Measurements from ENCODE around the gene IL18R1. TPM values are rescaled to one million over a fixed set of nuclear protein-coding genes. Genes with fewer than 3 reads are reported as not detected.
A peak's percentile ranks its signal among the peaks of the same experiment; 100 is the strongest.

IL18R1 gene, protein sequence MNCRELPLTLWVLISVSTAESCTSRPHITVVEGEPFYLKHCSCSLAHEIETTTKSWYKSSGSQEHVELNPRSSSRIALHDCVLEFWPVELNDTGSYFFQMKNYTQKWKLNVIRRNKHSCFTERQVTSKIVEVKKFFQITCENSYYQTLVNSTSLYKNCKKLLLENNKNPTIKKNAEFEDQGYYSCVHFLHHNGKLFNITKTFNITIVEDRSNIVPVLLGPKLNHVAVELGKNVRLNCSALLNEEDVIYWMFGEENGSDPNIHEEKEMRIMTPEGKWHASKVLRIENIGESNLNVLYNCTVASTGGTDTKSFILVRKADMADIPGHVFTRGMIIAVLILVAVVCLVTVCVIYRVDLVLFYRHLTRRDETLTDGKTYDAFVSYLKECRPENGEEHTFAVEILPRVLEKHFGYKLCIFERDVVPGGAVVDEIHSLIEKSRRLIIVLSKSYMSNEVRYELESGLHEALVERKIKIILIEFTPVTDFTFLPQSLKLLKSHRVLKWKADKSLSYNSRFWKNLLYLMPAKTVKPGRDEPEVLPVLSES
- total RNA-seq = 0.98 TPM
- polyA plus RNA-seq (ENCODE audit: insufficient read depth in 1 of 8, insufficient read length in 8 of 8, low replicate concordance in 1 of 8) = 1 to 10 TPM in 2 of 8 donors, under 1 TPM in 6; 0.30 to 1.1 (median 0.50) TPM
- long read RNA-seq, donor 1 = 0 reads
- long read RNA-seq, donor 2 = 0 reads
- long read RNA-seq, donor 3 = 0 reads
- long read RNA-seq, donor 4 = 0 reads
- long read RNA-seq, donor 5 = 0 reads
- long read RNA-seq, donor 6 = 0 reads
- long read RNA-seq, donor 7 = 0 reads
- long read RNA-seq, donor 8 = 0 reads
- long read RNA-seq, donor 9 = 0 reads
- long read RNA-seq, donor 10 = 0 reads
- long read RNA-seq, donor 11 = 0 reads

DNA sequence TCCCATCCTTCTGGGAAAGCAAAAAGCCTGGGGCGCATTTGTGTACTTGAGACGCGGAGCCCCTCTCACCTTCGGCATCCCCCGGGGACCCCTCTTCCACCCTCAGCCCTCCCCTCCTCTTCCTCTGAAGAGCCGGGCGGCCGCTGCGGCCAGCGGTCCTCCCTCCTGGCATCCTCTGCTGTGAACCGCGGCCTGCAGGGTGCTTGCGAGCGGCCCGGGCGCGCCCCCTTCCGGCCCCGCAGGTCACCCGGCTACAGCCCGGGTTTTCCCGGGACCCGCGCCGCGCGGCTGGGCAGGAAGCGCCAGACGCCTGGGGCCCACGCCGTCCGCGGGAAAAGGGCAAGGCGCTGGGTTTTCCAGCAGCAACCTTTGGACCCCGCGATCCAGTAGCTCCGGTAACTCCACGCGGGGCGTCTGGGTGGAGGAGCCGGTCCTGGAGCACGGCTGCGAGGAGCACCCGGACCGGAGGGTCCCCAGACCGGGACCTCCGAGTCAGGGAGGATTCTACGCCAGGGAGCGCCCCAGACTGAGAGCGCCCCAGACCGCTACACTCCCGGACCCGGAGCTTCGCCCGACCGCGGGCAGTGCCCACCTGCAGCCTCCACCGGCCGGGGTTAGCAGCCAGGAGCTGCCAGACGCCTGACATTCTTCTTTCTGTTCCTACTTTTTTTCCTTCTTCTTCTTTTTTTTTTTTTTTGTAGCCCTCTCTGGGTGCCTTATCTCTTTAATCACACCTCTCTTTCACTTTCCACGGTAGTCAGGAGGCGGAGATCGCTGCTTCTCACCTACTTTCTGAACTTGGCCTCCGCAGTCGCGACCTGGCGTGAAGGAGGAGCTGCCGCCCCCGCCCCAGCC, at the start of gene IL18R1:
TSS of gene IL18R1 (plus strand) at position 271 of the 855 bp plus-strand sequence. CDS start 6,865 bp downstream, outside the sequence.
- peak; percentile 86 for DNase-seq
- H3K9me3 ChIP-seq (replicated peaks; ENCODE audit: control insufficient read depth, low read depth, low read length) = no peaks in the 10 kb centered on the region
- H3K4me1 ChIP-seq (ENCODE audit: control insufficient read depth, insufficient read depth, low read length) = peaks cover 3% of the 10 kb centered on the region
- H3K27ac ChIP-seq (ENCODE audit: low read length) = no peak within 1 kb of the TSS
- peaks cover 7% of the 10 kb centered on the region for H3K27me3 ChIP-seq (ENCODE audit: control insufficient read depth, insufficient read depth, low read length)
- peak within 1 kb of the TSS; percentile 67 for H3K4me3 ChIP-seq (ENCODE audit: low read length)
- under 1% methylated on average over 56 of the region's 69 CpGs for WGBS (ENCODE audit: insufficient coverage)
- no peaks in the 10 kb centered on the region for H3K36me3 ChIP-seq (ENCODE audit: control insufficient read depth, insufficient read depth, low read length)

DNA sequence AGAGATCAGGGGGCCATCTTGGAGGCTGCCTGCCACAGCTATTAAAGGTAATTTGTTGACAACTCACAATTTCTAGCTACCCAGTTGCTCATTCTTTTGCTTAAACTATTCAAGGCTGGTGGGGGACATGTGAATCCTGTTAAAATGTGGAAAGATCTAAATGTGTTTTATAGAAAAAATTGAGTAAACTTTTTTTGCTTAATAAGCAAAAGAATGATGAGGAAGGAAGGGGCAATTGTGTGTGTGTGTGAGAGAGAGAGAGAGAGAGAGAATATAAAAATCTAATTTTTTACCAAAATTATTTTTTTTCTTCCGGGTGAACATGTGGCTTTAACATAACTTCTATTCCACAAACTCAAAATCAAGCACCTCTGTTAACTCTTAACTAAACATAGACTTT, 49.5 kb upstream of the IL18R1 start:
- Histone ChIP-seq H3K27ac (ENCODE audit: low read length) (no peak overlapping the region), H3K27me3 (ENCODE audit: control insufficient read depth, insufficient read depth, low read length) (peaks cover 4% of the 10 kb centered on the region), H3K4me3 (ENCODE audit: low read length) (no peak overlapping the region), H3K36me3 (ENCODE audit: control insufficient read depth, insufficient read depth, low read length) (no peaks in the 10 kb centered on the region), H3K4me1 (ENCODE audit: control insufficient read depth, insufficient read depth, low read length) (no peaks in the 10 kb centered on the region), H3K9me3 (replicated peaks; ENCODE audit: control insufficient read depth, low read depth, low read length) (no peaks in the 10 kb centered on the region)
- no CpG with 5 or more reads among the region's 1 CpG for WGBS (ENCODE audit: insufficient coverage)
- DNase-seq = no peak

DNA sequence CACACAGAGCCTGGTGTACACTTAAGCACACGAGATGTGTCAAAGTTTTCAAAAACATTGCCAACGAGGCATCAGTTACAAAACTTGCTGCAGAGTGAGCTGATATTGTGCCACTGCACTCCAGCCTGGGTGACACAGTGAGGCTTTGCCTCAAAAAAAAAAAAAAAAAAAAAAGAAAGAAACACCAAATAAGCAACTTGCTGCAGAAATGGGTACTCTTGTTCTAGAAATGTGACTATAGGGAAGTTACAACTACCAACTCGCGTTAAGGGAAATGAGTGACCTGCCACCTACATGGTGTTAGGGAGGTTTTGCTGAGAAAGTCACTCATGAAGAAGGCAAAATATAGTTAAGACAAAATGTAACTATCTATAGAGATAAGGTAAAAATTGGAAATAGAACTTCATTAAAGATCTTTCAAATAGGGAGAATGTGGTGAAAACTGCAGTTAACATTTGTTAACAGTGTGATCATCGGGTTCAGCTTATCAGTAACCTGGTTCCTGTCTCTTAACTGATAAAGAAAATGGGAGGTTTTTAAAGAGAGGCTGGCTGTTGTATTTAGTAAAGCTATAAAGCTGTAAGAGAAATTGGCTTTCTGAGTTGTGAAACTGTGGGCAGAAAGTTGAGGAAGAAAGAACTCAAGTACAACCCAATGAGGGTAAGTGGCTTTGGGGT, 44.5 kb upstream of the IL18R1 start, which contains the start of gene IL1RL1:
TSS of gene IL1RL1 (plus strand) at position 600 of the 677 bp plus-strand sequence. CDS start 26,702 bp downstream, outside the sequence.
- DNase-seq = no peak
- Histone ChIP-seq H3K9me3 (replicated peaks; ENCODE audit: control insufficient read depth, low read depth, low read length) (no peaks in the 10 kb centered on the region), H3K4me3 (ENCODE audit: low read length) (no peak within 1 kb of the TSS), H3K27ac (ENCODE audit: low read length) (no peak within 1 kb of the TSS), H3K27me3 (ENCODE audit: control insufficient read depth, insufficient read depth, low read length) (peaks cover 2% of the 10 kb centered on the region), H3K4me1 (ENCODE audit: control insufficient read depth, insufficient read depth, low read length) (no peaks in the 10 kb centered on the region), H3K36me3 (ENCODE audit: control insufficient read depth, insufficient read depth, low read length) (no peaks in the 10 kb centered on the region)
- 75% methylated on average over 3 of the region's 5 CpGs for WGBS (ENCODE audit: insufficient coverage)

DNA sequence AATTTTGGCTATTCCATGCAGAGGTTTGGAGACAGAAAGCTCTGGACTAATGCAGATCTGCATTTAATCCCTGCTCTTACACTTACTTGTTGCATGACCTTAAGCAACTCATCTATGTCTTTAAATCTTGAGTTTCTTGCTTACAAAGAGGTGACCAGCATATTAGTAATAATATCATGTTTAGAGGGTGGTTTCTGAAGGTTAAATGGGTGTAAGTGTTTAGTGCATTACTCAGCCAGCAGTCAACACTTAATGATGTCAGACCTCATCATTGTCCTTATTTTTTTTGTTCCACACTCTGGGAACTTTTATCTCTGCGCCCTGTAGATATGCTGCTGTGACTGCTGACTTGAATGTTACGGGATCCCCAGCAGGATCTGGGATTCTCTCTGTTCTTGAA, 42.6 kb upstream of the IL18R1 start:
- H3K9me3 ChIP-seq (replicated peaks; ENCODE audit: control insufficient read depth, low read depth, low read length) = no peaks in the 10 kb centered on the region
- H3K36me3 ChIP-seq (ENCODE audit: control insufficient read depth, insufficient read depth, low read length) = no peaks in the 10 kb centered on the region
- no peaks in the 10 kb centered on the region for H3K4me1 ChIP-seq (ENCODE audit: control insufficient read depth, insufficient read depth, low read length)
- no peak overlapping the region for H3K27ac ChIP-seq (ENCODE audit: low read length)
- no peak for DNase-seq
- H3K4me3 ChIP-seq (ENCODE audit: low read length) = no peak overlapping the region
- WGBS (ENCODE audit: insufficient coverage) = 60% methylated on average over 1 of the region's 2 CpGs
- H3K27me3 ChIP-seq (ENCODE audit: control insufficient read depth, insufficient read depth, low read length) = peaks cover 2% of the 10 kb centered on the region

DNA sequence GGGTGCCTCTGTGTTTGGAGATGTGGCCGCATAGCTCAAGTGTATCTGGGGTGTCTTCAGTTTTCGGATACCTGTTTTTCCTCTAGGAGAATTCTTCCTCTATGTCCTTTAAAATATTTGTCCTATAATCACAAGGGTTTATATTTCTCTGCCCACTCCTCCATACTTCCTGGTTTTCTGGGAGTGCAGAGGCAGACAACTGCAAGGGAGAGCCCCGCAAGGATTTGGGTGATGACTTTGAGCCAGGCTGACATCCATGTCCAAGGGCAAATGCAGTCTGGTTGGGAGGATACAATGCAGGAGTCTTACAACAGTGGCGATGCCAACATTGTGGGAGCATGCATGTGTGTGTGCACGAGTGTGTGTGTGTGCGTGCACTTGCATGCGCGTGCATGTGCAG, 42.1 kb upstream of the IL18R1 start:
- Histone ChIP-seq H3K36me3 (ENCODE audit: control insufficient read depth, insufficient read depth, low read length) (no peaks in the 10 kb centered on the region), H3K27ac (ENCODE audit: low read length) (no peak overlapping the region), H3K4me1 (ENCODE audit: control insufficient read depth, insufficient read depth, low read length) (no peaks in the 10 kb centered on the region), H3K9me3 (replicated peaks; ENCODE audit: control insufficient read depth, low read depth, low read length) (no peaks in the 10 kb centered on the region), H3K4me3 (ENCODE audit: low read length) (no peak overlapping the region), H3K27me3 (ENCODE audit: control insufficient read depth, insufficient read depth, low read length) (peaks cover 2% of the 10 kb centered on the region)
- 79% methylated on average over 6 of the region's 8 CpGs for WGBS (ENCODE audit: insufficient coverage)
- no peak for DNase-seq

DNA sequence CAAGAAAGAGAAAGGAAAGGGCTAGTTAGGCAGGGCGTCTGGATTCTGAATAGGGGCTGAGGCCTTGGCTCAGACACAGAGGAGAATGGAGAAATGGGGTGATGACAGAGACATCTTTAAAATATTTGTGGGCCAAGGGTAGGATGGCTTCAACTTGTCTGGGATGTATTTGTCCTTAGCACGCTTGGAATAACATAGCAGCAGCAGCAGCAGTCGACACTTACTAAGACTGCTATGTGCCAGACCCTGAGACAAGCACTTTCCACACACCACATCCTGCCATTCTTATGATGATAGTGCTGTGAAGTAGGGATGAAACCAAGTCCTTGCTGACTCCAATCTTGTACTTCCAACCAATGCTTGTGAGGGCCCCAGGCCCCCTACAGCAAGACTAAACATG, 41.6 kb upstream of the IL18R1 start:
- no peak overlapping the region for H3K27ac ChIP-seq (ENCODE audit: low read length)
- no peaks in the 10 kb centered on the region for H3K36me3 ChIP-seq (ENCODE audit: control insufficient read depth, insufficient read depth, low read length)
- 44% methylated on average over 1 of the region's 3 CpGs for WGBS (ENCODE audit: insufficient coverage)
- DNase-seq = no peak
- no peak overlapping the region for H3K4me3 ChIP-seq (ENCODE audit: low read length)
- H3K4me1 ChIP-seq (ENCODE audit: control insufficient read depth, insufficient read depth, low read length) = no peaks in the 10 kb centered on the region
- H3K27me3 ChIP-seq (ENCODE audit: control insufficient read depth, insufficient read depth, low read length) = peaks cover 2% of the 10 kb centered on the region
- no peaks in the 10 kb centered on the region for H3K9me3 ChIP-seq (replicated peaks; ENCODE audit: control insufficient read depth, low read depth, low read length)

DNA sequence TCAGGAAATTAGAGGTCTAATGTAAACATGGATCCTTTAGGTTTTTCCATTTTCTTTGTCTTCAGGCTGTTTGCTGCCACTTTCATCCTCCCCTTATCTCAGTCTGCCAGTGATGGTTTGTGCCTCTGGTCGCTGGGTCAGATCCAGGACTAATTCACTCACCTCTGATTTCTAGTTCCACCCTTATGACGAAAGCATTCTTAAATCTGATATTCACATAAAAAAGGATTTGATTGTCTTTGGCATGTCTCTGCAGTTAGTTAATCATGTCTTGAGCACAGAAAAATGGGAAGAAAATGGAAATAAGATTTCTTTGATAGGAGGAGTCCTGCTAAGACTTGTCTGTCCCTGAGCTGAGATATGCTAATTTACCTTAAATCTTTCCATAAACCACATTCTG, 39.7 kb upstream of the IL18R1 start:
- Histone ChIP-seq H3K36me3 (ENCODE audit: control insufficient read depth, insufficient read depth, low read length) (no peaks in the 10 kb centered on the region), H3K27ac (ENCODE audit: low read length) (no peak overlapping the region), H3K4me1 (ENCODE audit: control insufficient read depth, insufficient read depth, low read length) (no peaks in the 10 kb centered on the region), H3K4me3 (ENCODE audit: low read length) (no peak overlapping the region), H3K27me3 (ENCODE audit: control insufficient read depth, insufficient read depth, low read length) (no peaks in the 10 kb centered on the region), H3K9me3 (replicated peaks; ENCODE audit: control insufficient read depth, low read depth, low read length) (no peaks in the 10 kb centered on the region)
- WGBS (ENCODE audit: insufficient coverage) = no CpG with 5 or more reads among the region's 2 CpGs
- no peak for DNase-seq

DNA sequence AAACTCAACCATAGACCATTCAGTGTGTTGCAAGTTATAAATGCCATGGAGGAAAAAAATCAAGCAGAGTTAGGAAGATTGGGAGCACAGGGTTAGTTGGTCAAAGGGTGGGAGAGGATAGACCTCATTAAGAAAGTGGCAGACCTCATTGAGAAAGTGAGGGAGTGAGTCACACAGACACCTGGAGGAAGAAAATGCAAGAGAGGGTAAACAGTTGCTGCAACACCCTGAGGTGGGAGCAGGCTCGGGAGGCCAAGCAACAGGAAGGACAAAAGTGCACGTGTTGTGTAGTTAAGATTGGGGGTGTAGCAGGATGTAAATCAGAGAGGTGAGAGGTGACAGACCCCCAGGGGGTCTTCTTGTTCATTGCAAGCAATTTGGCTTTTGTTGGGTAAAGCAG, 37.9 kb upstream of the IL18R1 start:
- no peaks in the 10 kb centered on the region for H3K4me1 ChIP-seq (ENCODE audit: control insufficient read depth, insufficient read depth, low read length)
- 7% methylated on average over 2 of the region's 2 CpGs for WGBS (ENCODE audit: insufficient coverage)
- no peak overlapping the region for H3K27ac ChIP-seq (ENCODE audit: low read length)
- H3K27me3 ChIP-seq (ENCODE audit: control insufficient read depth, insufficient read depth, low read length) = no peaks in the 10 kb centered on the region
- no peak for DNase-seq
- H3K4me3 ChIP-seq (ENCODE audit: low read length) = no peak overlapping the region
- no peaks in the 10 kb centered on the region for H3K36me3 ChIP-seq (ENCODE audit: control insufficient read depth, insufficient read depth, low read length)
- H3K9me3 ChIP-seq (replicated peaks; ENCODE audit: control insufficient read depth, low read depth, low read length) = no peaks in the 10 kb centered on the region

DNA sequence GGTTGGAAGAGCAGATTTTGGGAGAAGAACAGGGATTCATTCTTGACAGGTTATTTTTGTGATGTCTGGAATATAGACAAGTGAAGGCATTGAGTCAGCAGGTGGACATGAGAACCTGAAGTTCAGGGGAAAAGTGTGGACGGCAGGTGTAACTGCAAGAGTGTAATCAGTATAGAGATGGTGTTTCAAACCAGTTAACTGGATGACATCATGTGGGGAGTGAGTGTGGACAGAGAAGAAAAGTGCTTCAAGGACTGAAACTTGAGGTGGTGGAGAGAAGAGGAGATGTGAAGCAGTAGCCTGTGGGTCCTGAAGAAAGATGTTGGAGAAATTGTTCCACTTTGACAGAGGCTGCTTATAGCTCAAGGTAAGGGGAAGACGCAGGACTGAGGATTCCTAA, 37.2 kb upstream of the IL18R1 start:
- DNase-seq = no peak
- no peaks in the 10 kb centered on the region for H3K36me3 ChIP-seq (ENCODE audit: control insufficient read depth, insufficient read depth, low read length)
- no peak overlapping the region for H3K4me3 ChIP-seq (ENCODE audit: low read length)
- H3K27me3 ChIP-seq (ENCODE audit: control insufficient read depth, insufficient read depth, low read length) = no peaks in the 10 kb centered on the region
- H3K4me1 ChIP-seq (ENCODE audit: control insufficient read depth, insufficient read depth, low read length) = no peaks in the 10 kb centered on the region
- no peak overlapping the region for H3K27ac ChIP-seq (ENCODE audit: low read length)
- no peaks in the 10 kb centered on the region for H3K9me3 ChIP-seq (replicated peaks; ENCODE audit: control insufficient read depth, low read depth, low read length)
- WGBS (ENCODE audit: insufficient coverage) = 83% methylated on average over 1 of the region's 2 CpGs

Data from muscle of leg (tissue), 16 donors.